ENCODE measurements around the gene MAVS. TPM values are rescaled to one million over a fixed set of nuclear protein-coding genes. Genes with fewer than 3 reads are reported as not detected.

The MAVS gene
- total RNA-seq, 1 experiment from 2014 or later: 23.4 TPM

DNA sequence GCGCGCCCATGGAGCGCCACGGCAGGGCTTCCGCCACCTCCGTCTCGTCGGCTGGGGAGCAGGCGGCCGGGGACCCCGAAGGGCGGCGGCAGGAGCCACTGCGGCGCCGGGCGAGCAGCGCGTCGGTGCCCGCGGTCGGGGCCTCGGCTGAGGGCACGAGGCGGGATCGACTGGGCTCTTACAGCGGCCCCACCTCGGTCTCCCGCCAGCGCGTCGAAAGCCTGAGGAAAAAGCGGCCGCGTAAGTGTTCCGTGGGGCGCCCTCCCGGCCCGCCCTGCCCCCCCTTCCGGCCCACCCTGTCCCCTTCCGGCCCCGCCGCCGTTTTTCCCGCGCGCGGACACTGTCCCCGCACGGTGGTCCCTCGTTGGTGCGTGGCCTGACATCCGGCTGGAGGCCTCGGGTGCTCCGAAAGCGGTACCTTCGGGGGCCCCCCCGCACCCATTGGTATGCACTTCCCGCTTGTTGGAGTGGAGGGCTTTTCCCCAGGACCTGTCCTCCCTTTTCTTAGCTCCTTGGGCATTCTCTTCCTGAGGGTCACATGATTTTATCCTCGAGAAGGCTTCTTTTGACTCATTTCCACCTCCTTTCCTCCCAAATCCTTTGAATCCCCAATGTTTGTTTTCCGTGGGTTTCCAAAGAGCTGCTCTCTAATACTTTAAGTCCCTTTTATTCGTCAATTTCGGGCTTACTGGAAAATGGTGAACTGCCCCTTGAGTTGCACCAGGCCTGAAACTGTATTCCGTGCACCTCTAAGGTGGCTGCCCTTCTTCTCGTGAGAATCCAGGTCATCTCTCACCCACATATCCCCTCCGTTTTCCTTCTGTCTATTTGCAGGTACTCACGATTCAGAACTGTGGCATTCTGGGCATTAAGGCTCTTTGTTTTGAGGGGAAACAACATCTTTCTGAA, 43.1 kb downstream of the MAVS start (continued):
- no peak for TF ChIP-seq ZNF423 (CRISPR knock-in tag; IDR thresholded peaks at IDR 0.05)
- no peak for TF ChIP-seq GTF2I (CRISPR knock-in tag; conservative IDR thresholded peaks at IDR 0.05)
- no peak for TF ChIP-seq FOXK1 (CRISPR knock-in tag; IDR thresholded peaks at IDR 0.05)
- TF ChIP-seq, protein P1, sequence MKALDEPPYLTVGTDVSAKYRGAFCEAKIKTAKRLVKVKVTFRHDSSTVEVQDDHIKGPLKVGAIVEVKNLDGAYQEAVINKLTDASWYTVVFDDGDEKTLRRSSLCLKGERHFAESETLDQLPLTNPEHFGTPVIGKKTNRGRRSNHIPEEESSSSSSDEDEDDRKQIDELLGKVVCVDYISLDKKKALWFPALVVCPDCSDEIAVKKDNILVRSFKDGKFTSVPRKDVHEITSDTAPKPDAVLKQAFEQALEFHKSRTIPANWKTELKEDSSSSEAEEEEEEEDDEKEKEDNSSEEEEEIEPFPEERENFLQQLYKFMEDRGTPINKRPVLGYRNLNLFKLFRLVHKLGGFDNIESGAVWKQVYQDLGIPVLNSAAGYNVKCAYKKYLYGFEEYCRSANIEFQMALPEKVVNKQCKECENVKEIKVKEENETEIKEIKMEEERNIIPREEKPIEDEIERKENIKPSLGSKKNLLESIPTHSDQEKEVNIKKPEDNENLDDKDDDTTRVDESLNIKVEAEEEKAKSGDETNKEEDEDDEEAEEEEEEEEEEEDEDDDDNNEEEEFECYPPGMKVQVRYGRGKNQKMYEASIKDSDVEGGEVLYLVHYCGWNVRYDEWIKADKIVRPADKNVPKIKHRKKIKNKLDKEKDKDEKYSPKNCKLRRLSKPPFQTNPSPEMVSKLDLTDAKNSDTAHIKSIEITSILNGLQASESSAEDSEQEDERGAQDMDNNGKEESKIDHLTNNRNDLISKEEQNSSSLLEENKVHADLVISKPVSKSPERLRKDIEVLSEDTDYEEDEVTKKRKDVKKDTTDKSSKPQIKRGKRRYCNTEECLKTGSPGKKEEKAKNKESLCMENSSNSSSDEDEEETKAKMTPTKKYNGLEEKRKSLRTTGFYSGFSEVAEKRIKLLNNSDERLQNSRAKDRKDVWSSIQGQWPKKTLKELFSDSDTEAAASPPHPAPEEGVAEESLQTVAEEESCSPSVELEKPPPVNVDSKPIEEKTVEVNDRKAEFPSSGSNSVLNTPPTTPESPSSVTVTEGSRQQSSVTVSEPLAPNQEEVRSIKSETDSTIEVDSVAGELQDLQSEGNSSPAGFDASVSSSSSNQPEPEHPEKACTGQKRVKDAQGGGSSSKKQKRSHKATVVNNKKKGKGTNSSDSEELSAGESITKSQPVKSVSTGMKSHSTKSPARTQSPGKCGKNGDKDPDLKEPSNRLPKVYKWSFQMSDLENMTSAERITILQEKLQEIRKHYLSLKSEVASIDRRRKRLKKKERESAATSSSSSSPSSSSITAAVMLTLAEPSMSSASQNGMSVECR (CRISPR knock-in tag; IDR thresholded peaks at IDR 0.05; ENCODE audit: borderline replicate concordance): no peak
- no peak for TF ChIP-seq GRHL2 (CRISPR knock-in tag; IDR thresholded peaks at IDR 0.05; ENCODE audit: insufficient replicate concordance, severe bottlenecking)
- no peak for TF ChIP-seq ZNF317 (CRISPR knock-in tag; IDR thresholded peaks at IDR 0.05; ENCODE audit: borderline replicate concordance, low read depth)

DNA sequence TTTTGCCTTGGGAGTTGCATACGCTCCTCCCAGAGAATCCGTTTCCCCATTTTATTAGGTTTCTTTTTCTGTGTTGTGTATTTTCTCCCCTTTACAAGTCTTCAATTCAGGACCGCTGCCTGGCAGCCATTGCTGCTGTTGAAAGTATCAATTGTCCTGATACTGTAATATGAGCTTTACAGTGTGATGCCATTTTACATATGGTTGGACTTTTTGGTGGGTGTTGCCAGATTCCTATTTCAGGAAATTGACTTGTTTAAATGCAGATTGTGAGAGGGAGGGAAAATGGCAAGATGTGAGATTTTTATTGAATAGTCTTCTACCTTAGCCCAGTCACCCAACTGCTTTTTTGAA, 43.7 kb downstream of the MAVS start:
- TF ChIP-seq TEAD1 (CRISPR knock-in tag; IDR thresholded peaks at IDR 0.05) (no peak), NFE2L1 (CRISPR knock-in tag; IDR thresholded peaks at IDR 0.05) (no peak), JAZF1 (CRISPR knock-in tag; IDR thresholded peaks at IDR 0.05) (no peak), NR2C2 (CRISPR knock-in tag; IDR thresholded peaks at IDR 0.05) (no peak), GABPB1 (CRISPR knock-in tag; IDR thresholded peaks at IDR 0.05) (no peak), TEAD4 (CRISPR knock-in tag; IDR thresholded peaks at IDR 0.05) (no peak), ZBTB21 (CRISPR knock-in tag; IDR thresholded peaks at IDR 0.05; ENCODE audit: borderline replicate concordance) (no peak), RELA (CRISPR knock-in tag; IDR thresholded peaks at IDR 0.05; ENCODE audit: borderline replicate concordance) (no peak), ZNF512 (CRISPR knock-in tag; IDR thresholded peaks at IDR 0.05; ENCODE audit: borderline replicate concordance) (no peak), RORB (CRISPR knock-in tag; IDR thresholded peaks at IDR 0.05) (no peak)
- TF ChIP-seq, protein P2, sequence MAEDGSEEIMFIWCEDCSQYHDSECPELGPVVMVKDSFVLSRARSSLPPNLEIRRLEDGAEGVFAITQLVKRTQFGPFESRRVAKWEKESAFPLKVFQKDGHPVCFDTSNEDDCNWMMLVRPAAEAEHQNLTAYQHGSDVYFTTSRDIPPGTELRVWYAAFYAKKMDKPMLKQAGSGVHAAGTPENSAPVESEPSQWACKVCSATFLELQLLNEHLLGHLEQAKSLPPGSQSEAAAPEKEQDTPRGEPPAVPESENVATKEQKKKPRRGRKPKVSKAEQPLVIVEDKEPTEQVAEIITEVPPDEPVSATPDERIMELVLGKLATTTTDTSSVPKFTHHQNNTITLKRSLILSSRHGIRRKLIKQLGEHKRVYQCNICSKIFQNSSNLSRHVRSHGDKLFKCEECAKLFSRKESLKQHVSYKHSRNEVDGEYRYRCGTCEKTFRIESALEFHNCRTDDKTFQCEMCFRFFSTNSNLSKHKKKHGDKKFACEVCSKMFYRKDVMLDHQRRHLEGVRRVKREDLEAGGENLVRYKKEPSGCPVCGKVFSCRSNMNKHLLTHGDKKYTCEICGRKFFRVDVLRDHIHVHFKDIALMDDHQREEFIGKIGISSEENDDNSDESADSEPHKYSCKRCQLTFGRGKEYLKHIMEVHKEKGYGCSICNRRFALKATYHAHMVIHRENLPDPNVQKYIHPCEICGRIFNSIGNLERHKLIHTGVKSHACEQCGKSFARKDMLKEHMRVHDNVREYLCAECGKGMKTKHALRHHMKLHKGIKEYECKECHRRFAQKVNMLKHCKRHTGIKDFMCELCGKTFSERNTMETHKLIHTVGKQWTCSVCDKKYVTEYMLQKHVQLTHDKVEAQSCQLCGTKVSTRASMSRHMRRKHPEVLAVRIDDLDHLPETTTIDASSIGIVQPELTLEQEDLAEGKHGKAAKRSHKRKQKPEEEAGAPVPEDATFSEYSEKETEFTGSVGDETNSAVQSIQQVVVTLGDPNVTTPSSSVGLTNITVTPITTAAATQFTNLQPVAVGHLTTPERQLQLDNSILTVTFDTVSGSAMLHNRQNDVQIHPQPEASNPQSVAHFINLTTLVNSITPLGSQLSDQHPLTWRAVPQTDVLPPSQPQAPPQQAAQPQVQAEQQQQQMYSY (CRISPR knock-in tag; IDR thresholded peaks at IDR 0.05): no peak
- Mint-ChIP-seq H3K4me1 (peaks cover 49% of the 10 kb centered on the region), H3K27ac (peak overlapping the region; percentile 97), H3K36me3 (peaks cover 32% of the 10 kb centered on the region), H3K4me3 (peak overlapping the region; percentile 96), H3K27me3 (ENCODE audit: low read depth) (no peaks in the 10 kb centered on the region), H3K9me3 (no peaks in the 10 kb centered on the region)
- POLR2A ChIA-PET: interaction anchor here (0.6 kb wide), 1 partner anchor 1861 kb away, joined by 3 read pairs; no protein-coding TSS in a partner anchor
- ATAC-seq (no peak), DNase-seq (ENCODE audit: low spot score) (no peak)
- CTCF ChIA-PET: interaction anchor here (0.7 to 2.0 kb wide), 7 partner anchors 70 to 195 kb away, joined by 3 to 4 read pairs (median 3); partner anchors contain the start of gene AP5S1
